ENCODE results near the gene GINS3. TPM values are rescaled to one million over a fixed set of nuclear protein-coding genes. Genes with fewer than 3 reads are reported as not detected.
A peak's percentile ranks its signal among the peaks of the same experiment; 100 is the strongest.

The GINS3 gene
- total and polyA plus RNA-seq, 10 of the 15 experiments (the other 5 are each of a cell fraction or from before 2014, with no cell fraction given): 13.6 to 22.4 (median 15.6) TPM

- TF ChIP-seq ZBTB40 (IDR thresholded peaks at IDR 0.05; ENCODE audit: borderline replicate concordance): peak; percentile 66
- TF ChIP-seq KLF5 (IDR thresholded peaks at IDR 0.05; ENCODE audit: partially characterized antibody): peak; percentile 76
- TF ChIP-seq, protein P1, sequence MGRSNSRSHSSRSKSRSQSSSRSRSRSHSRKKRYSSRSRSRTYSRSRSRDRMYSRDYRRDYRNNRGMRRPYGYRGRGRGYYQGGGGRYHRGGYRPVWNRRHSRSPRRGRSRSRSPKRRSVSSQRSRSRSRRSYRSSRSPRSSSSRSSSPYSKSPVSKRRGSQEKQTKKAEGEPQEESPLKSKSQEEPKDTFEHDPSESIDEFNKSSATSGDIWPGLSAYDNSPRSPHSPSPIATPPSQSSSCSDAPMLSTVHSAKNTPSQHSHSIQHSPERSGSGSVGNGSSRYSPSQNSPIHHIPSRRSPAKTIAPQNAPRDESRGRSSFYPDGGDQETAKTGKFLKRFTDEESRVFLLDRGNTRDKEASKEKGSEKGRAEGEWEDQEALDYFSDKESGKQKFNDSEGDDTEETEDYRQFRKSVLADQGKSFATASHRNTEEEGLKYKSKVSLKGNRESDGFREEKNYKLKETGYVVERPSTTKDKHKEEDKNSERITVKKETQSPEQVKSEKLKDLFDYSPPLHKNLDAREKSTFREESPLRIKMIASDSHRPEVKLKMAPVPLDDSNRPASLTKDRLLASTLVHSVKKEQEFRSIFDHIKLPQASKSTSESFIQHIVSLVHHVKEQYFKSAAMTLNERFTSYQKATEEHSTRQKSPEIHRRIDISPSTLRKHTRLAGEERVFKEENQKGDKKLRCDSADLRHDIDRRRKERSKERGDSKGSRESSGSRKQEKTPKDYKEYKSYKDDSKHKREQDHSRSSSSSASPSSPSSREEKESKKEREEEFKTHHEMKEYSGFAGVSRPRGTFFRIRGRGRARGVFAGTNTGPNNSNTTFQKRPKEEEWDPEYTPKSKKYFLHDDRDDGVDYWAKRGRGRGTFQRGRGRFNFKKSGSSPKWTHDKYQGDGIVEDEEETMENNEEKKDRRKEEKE (IDR thresholded peaks at IDR 0.05): no peak
- TF ChIP-seq MEF2A (IDR thresholded peaks at IDR 0.05; ENCODE audit: insufficient read depth, low read depth, low read length): no peak
- 0 out of 2 replicates have a peak, but pooled peaks have one; percentile 56 for TF ChIP-seq ZNF207 (IDR thresholded peaks at IDR 0.05; ENCODE audit: borderline replicate concordance)
- peak; percentile 88 for TF ChIP-seq CREB1 (IDR thresholded peaks at IDR 0.05; ENCODE audit: low read depth)
- TF ChIP-seq CHD2 (IDR thresholded peaks at IDR 0.05; ENCODE audit: borderline replicate concordance, low read depth, low read length): 0 out of 2 replicates have a peak, but pooled peaks have one; percentile 61
- TF ChIP-seq DPF2 (IDR thresholded peaks at IDR 0.05): 0 out of 2 replicates have a peak, but pooled peaks have one; percentile 35
- no peak for TF ChIP-seq KAT2A (conservative IDR thresholded peaks at IDR 0.05; ENCODE audit: control insufficient read depth, low read depth, low read length)
- TF ChIP-seq, protein P2, sequence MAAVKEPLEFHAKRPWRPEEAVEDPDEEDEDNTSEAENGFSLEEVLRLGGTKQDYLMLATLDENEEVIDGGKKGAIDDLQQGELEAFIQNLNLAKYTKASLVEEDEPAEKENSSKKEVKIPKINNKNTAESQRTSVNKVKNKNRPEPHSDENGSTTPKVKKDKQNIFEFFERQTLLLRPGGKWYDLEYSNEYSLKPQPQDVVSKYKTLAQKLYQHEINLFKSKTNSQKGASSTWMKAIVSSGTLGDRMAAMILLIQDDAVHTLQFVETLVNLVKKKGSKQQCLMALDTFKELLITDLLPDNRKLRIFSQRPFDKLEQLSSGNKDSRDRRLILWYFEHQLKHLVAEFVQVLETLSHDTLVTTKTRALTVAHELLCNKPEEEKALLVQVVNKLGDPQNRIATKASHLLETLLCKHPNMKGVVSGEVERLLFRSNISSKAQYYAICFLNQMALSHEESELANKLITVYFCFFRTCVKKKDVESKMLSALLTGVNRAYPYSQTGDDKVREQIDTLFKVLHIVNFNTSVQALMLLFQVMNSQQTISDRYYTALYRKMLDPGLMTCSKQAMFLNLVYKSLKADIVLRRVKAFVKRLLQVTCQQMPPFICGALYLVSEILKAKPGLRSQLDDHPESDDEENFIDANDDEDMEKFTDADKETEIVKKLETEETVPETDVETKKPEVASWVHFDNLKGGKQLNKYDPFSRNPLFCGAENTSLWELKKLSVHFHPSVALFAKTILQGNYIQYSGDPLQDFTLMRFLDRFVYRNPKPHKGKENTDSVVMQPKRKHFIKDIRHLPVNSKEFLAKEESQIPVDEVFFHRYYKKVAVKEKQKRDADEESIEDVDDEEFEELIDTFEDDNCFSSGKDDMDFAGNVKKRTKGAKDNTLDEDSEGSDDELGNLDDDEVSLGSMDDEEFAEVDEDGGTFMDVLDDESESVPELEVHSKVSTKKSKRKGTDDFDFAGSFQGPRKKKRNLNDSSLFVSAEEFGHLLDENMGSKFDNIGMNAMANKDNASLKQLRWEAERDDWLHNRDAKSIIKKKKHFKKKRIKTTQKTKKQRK (IDR thresholded peaks at IDR 0.05; ENCODE audit: low read depth, low read length): peak; percentile 55
- TF ChIP-seq TAF1 (IDR thresholded peaks at IDR 0.05; ENCODE audit: borderline replicate concordance, low read depth, low read length): peak; percentile 78; the same call in 1 of the 2 replicates
- TF ChIP-seq, protein P3, sequence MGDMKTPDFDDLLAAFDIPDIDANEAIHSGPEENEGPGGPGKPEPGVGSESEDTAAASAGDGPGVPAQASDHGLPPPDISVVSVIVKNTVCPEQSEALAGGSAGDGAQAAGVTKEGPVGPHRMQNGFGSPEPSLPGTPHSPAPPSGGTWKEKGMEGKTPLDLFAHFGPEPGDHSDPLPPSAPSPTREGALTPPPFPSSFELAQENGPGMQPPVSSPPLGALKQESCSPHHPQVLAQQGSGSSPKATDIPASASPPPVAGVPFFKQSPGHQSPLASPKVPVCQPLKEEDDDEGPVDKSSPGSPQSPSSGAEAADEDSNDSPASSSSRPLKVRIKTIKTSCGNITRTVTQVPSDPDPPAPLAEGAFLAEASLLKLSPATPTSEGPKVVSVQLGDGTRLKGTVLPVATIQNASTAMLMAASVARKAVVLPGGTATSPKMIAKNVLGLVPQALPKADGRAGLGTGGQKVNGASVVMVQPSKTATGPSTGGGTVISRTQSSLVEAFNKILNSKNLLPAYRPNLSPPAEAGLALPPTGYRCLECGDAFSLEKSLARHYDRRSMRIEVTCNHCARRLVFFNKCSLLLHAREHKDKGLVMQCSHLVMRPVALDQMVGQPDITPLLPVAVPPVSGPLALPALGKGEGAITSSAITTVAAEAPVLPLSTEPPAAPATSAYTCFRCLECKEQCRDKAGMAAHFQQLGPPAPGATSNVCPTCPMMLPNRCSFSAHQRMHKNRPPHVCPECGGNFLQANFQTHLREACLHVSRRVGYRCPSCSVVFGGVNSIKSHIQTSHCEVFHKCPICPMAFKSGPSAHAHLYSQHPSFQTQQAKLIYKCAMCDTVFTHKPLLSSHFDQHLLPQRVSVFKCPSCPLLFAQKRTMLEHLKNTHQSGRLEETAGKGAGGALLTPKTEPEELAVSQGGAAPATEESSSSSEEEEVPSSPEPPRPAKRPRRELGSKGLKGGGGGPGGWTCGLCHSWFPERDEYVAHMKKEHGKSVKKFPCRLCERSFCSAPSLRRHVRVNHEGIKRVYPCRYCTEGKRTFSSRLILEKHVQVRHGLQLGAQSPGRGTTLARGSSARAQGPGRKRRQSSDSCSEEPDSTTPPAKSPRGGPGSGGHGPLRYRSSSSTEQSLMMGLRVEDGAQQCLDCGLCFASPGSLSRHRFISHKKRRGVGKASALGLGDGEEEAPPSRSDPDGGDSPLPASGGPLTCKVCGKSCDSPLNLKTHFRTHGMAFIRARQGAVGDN (IDR thresholded peaks at IDR 0.05): 0 out of 2 replicates have a peak, but pooled peaks have one; percentile 2
These were observed at the start of gene GINS3 (continued) for GRCh38 chr16:58392215-58393137.
